Measurements from ENCODE around the gene FBXL16. TPM values are rescaled to one million over a fixed set of nuclear protein-coding genes. Genes with fewer than 3 reads are reported as not detected.
"Not testable (repeated sequence)": the region's sequence is repeated elsewhere in the genome, so short reads cannot be mapped to it uniquely, and the experiment has no call there.

Gene FBXL16
- total RNA-seq, 1 donor from 2014 or later = 12.0 TPM

GRCh38 chr16:693766-694165 is 11.8 kb downstream of the FBXL16 start:
- intact Hi-C loops (cut with micrococcal nuclease) = no loop called here

DNA sequence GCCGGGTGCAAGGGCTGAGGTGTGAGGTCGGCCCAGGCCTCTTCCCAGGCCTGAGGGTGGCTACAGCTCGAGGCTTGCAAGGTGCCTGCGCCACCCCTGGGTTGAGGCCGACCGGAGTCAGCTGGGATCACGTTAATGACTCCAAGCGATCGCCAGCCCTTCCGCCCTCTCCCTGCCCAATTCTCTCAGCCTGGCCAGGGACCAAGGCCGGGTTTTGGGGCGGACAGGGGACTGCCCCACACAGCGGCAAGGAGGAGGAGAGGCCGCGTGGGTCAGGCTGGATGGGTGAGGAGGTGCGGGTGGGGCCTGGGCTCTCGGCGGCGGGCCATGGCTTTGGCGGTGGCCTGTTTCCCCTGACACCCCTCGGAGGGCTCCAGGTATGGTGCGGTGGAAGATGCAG is 12.2 kb downstream of the FBXL16 start:
- intact Hi-C loops (cut with micrococcal nuclease) = no loop called here

- intact Hi-C loops (cut with micrococcal nuclease) = no loop called here
Measured at GRCh38 chr16:692356-693108, 13.1 kb downstream of the FBXL16 start.

- intact Hi-C loops (cut with micrococcal nuclease) = not testable (repeated sequence)
Measured at GRCh38 chr16:691242-691641, 14.4 kb downstream of the FBXL16 start.

GRCh38 chr16:689175-689897 is 16.3 kb downstream of the FBXL16 start:
- intact Hi-C loops (cut with micrococcal nuclease) = no loop called here

DNA sequence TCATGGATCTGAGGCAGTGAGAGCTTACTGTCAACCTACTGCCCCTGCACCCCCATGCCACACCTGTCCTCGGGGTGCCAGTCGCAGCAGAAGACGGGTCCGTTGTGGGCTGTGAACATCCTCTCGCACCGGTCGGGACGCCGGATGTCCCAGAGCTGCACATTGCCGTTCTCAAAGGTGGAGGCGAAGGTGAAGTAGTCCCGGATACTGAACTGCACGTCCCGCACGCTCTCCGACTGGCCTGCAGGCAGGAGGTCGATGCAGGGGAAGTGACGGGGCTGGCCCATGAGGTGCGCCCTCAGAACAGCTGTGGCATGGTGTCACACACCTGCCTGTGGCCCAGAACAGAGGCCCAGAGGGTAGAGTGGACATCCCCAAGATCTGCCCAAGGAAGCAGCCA is 18.1 kb downstream of the FBXL16 start:
- intact Hi-C loops (cut with micrococcal nuclease) = no loop called here

DNA sequence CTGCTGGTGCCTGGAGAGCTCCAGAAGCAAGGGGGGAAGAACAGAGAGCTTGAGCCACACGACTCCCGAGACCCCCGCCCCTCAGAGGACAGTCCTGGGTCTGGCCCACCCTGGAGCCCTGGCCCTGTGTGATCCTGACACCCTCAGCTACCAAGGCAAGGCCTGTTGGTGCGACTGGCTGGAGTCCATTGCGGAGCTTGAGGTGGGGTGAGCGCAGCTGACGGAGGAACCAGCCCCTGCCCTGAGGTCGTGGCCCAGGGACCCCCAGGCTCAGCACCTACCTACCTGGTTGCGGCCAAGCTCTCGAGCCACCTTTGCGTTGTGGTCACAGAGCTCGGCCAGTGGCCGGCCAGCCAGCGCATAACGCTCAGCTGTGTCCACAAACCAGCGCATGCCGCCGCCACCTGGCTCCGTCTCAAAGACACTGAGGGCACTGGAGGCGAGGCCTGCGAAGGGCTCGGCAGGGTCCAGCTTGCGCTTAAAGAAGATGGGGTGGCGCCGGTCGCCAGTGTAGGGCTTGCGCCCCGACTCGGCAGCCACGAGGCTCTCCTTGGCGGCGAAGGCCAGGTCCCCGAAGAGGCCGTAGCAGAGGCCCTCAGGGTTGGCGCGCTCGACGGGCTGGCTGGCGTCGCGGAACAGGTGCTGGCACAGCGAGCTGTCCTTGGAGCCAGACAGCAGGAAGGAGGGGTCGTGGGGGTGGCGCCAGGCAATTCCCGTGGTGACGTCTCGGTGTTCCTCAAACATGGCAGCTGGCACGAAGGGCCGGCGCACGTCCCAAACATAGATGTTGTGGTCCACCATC is 18.9 kb downstream of the FBXL16 start:
- intact Hi-C loops (cut with micrococcal nuclease) = no loop called here

DNA sequence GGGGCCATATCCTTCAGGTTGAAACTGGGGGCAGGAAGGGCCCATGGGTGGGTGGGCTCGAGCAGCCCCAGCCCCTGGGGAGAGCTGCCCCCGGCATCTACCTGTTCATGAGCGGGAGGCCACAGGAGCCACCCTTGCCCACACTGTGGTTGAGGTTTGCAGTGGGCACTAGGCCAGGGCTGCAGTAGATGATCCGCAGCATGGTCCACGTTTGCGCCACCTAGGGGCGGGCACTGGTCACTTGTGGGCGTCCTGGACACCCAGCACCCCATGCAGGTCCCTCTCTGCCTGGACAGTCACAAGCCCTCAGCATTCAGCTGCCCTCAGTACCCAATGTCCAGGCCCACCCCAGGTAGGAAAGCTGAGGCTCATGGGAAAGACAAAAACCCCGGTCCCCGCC is 19.6 kb downstream of the FBXL16 start:
- intact Hi-C loops (cut with micrococcal nuclease) = no loop called here

DNA sequence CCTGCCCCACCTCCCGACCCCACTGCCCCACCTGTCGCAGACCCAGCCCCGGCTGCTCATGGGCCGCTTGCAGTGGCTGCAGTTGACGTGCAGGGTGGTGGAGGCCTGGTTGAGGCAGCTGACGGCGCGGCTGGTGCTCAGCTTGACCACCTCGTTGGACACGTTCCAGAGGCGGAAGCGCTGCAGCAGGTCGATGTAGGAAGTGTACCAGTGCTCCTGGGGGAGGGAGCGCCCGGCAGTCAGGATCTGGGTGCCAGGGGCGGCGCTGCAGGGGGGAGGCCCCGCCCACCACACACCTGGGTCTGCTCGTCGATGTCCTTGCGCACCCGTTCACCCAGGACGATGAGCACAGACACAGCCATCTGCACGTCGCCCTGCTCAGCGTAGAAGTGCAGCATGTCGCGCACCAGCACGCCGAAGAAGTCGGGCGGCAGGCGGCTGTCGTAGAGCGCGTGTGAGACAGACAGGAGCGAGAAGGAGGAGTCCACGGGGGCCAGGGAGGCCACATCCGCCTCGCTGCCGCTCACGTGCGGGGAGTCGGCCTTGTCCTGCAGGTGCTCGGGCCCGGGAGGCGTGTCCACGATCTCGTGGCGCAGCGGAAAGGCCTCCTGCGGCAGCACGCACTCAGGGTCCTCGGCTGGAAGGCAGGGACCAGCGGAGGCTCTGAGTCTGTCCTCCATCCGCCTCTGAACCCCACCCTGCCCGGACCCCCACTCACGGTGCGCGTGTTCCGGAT is 20.5 kb downstream of the FBXL16 start:
- intact Hi-C loops (cut with micrococcal nuclease) = loop anchor here (1.0 kb wide), 1 partner anchor 49 kb away; the partner anchor contains the start of gene METTL26

- intact Hi-C loops (cut with micrococcal nuclease) = loop anchor here (1.0 kb wide), 1 partner anchor 48 kb away; the partner anchor contains the start of gene METTL26
Measured at GRCh38 chr16:684071-684794, 21.4 kb downstream of the FBXL16 start, which contains the start of gene JMJD8. TSS of gene JMJD8 (minus strand) at chr16:684334. CDS start at chr16:684319, 15 bp downstream.

DNA sequence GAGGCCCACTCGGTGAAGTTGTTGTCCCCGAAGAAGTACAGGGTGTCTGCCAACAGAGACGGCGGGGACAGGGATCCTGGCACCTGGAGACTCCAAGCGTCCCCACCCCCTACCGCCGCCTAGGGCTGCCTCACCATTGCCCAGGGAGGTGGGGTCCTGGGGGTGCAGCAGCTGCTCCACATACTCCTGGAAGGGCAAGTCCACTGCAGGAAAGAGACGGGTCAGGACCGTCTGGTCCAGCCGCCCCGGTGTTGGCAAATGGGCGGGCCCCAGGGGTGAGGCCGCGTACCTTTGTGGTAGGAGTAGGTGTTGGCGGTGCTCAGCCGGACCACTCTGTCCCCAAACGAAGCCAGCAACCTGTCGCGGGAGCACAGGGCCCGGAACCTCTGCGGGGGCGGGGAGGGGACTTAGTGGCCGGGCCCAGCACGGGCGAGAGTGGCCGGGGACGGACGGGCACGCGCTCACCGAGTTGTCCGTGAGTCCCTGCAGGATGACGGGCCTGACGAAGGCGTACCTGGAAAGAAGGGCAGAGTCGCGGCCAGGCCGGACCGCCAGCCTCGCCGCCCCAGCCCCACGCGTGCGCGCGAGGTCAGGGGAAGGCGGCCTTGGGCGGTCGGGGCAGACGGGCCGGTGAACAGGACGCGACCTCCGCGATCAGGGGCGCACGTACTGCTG is 22.1 kb downstream of the FBXL16 start:
- intact Hi-C loops (cut with micrococcal nuclease) = loop anchor here (1.0 kb wide), 1 partner anchor 47 kb away; the partner anchor contains the start of gene METTL26

DNA sequence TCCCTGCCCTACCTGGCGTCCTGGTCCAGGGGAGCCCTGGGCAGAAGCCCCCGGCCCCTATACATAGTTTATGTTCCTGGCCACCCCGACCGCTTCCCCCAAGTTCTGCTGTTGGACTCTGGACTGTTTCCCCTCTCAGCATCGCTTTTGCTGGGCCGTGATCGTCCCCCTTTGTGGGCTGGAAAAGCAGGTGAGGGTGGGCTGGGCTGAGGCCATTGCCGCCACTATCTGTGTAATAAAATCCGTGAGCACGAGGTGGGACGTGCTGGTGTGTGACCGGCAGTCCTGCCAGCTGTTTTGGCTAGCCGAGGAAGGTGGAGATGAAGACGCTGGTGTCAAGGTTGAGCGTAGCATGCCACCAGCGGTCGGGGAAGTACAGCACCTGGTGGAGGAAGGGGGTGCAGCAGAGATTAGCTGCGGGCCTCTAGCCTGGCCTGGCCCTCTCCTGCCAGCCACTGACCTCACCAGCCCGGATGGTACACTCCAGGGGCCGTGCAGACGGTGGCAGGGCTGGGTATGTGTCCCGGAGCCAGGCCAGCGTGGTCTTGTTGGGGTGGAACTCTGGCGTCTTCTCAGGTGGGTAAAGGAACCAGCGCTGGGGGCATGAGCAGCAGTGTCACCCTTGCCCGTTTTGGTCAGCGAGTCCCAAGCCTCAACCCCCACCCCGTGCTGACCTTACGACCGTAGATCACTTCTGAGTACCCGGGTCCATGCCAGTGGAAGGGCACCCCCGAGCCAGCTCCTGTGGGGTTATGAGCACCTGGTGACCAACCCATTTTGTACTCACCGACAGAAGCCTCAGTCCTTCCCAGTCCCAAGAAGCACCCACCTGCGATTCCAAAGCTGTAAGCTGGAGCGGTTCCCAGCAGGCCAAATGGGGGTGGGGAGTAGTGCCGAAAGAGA is 22.9 kb downstream of the FBXL16 start:
- intact Hi-C loops (cut with micrococcal nuclease) = no loop called here

DNA sequence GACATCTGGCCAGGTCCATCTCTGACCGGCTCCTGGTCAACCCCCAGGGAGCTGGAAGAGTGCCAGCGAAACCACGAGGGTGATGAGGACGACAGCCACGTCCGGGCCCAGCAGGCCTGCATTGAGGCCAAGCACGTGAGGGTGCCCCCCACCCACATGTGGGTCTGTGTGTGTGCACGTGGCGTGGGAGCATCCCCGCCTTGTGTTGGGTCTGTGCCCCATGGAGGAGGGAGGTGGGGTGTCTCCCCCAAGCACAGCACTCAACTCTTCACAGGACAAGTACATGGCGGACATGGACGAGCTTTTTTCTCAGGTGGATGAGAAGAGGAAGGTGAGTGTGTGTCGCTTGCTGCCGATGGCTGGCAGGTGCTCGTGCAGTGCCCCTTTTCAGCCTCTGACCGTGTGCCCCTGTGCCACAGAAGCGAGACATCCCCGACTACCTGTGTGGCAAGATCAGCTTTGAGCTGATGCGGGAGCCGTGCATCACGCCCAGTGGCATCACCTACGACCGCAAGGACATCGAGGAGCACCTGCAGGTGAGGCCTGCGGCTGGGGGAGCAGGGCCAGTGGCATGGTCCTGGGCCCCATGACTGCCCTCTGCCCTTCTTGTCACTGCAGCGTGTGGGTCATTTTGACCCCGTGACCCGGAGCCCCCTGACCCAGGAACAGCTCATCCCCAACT is 23.7 kb downstream of the FBXL16 start:
- intact Hi-C loops (cut with micrococcal nuclease) = no loop called here

- intact Hi-C loops (cut with micrococcal nuclease) = loop anchor here (1.0 kb wide), 1 partner anchor 44 kb away; no protein-coding TSS in a partner anchor
Measured at GRCh38 chr16:680967-681745, 24.4 kb downstream of the FBXL16 start.

DNA sequence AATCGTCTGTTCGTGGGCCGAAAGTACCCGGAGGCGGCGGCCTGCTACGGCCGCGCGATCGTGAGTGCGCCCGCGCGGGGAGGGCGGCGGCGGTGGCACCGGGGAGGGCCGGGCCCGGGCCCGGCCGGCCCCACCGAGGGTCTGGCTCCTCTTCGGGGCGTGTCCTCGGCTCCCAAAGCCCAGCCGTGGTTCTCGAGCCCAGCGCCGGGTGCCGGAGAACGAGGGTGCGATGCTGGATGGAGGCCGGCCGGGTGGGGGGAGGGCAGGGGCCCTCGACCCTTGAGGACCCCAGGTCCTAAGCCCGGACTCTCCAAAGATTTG is 25.0 kb downstream of the FBXL16 start:
- intact Hi-C loops (cut with micrococcal nuclease) = loop anchor here (1.0 kb wide), 1 partner anchor 43 kb away; no protein-coding TSS in a partner anchor

- intact Hi-C loops (cut with micrococcal nuclease) = loop anchor here (1.0 kb wide), 2 partner anchors 12 to 43 kb away; partner anchors contain the start of gene RHOT2
Measured at GRCh38 chr16:679814-680624, 25.6 kb downstream of the FBXL16 start, which contains the start of gene STUB1. TSS of gene STUB1 (plus strand) at chr16:680410. CDS start at chr16:680526, 116 bp downstream.

Data from T-helper 2 cell treated with Interferon-gamma antibody and Interleukin-4, amounts not matched to agents 100 ng/mL and 5 ng/mL, for 36 hours (primary cell).